Left hindlimb (tissue), 1 donor: ENCODE data around the gene ROBO1.

Experiments used
- DNase-seq: peaks from one replicate; pipeline ENCODE4 v3.0.0-alpha.2; 2018

ROBO1 gene

DNA sequence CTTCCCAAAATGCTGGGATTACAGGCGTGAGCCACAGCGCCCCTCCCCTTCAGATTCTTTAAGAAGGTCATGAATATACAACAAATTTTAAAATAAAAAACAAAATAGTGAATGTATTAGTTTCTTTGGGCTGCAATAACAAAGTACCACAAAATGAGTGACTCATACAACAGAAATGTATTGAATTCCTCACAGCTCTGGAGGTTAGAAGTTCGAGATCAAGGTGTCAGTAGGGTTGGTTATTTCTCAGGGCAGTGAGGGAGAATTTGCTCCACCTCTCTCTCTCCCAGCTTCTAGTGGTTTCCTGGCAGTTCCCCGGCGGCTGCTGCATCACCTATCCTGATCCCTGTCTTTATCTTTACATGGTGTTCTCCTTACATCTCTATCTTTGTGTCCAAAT lies 804.0 kb downstream of the ROBO1 start:
- no peak for DNase-seq

DNA sequence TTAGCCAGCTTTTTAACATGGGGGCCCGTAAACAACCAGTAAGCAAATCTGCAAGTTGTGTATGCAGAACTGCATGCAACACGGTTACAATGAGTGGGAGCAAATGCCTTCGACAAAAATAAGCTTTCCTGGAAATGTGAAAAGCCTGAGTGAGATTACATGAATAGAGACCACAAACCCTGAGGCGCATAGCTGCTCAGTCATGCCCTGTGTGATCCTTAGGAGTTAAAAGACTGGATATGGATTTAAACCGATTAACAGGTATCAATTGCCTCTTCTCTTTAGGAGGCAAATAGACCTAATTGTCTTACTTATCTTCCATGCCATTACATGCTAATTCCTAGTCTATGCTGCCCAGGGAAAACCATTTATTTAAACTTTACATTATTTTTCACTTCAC lies 810.3 kb downstream of the ROBO1 start:
- DNase-seq: no peak

- no peak for DNase-seq
Measured at GRCh38 chr3:78951342-78951945, 816.4 kb downstream of the ROBO1 start.

DNA sequence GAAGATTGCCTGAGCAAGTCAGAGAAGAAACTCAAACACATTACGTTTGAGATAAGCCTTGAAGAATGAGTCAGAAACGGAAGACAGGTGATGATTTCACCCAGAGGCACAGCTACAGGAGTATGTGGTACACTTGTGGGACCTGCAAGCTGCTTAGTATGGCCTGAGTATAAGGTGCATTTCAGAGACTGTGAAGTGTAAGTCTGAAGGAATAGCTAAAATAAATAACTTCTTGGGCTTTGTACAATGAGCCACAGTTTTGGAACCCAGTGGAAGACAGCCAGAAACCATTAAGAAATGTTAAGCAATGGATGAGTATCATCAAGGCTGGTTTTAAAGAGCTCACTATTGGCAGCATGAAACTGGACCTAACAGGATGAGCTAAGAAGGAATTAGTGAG lies 826.2 kb downstream of the ROBO1 start:
- no peak for DNase-seq

GRCh38 chr3:78940626-78941025 lies 827.2 kb downstream of the ROBO1 start:
- no peak for DNase-seq

- DNase-seq: no peak
Measured at GRCh38 chr3:78940128-78940527, 827.7 kb downstream of the ROBO1 start.

GRCh38 chr3:78937475-78937874 lies 830.3 kb downstream of the ROBO1 start:
- DNase-seq: no peak

- no peak for DNase-seq
Measured at GRCh38 chr3:78927759-78928158, 840.0 kb downstream of the ROBO1 start.

DNA sequence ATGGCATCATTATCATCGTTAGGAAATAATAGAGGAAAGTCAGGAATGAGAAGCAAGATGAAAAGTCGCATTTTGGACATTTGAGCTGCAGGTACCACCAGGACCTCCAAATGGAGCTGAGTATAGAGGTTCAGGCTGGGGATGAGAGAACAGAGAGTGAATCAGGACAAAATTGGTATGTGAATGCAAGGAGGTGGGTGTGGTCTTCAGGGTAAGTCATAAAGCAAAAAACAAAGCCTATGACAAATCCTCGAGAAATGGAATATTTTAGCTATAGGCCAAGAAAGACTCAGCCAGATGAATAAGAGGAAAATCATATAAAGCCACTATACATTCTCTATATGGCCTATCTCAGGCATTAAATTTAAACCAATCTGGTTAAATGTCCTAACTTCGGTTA lies 841.3 kb downstream of the ROBO1 start:
- no peak for DNase-seq

DNA sequence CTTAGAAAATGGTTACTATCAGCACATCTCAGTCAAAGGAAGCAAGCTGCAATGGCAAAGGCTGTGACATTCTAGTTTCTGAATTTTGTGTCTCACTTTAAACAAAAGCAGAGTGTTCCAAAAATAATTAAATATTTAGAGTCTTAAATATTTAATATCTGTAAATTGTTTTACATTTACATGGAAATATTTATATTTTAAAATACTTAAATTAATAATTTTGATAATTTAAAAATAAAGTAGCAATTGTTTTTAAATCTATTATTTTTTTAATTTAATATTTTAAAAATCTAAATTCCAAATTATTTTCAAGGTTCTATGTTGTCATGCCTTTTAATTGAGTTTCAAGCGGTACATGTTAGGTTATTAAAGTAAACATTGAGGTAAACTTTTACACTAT lies 843.1 kb downstream of the ROBO1 start:
- no peak for DNase-seq

DNA sequence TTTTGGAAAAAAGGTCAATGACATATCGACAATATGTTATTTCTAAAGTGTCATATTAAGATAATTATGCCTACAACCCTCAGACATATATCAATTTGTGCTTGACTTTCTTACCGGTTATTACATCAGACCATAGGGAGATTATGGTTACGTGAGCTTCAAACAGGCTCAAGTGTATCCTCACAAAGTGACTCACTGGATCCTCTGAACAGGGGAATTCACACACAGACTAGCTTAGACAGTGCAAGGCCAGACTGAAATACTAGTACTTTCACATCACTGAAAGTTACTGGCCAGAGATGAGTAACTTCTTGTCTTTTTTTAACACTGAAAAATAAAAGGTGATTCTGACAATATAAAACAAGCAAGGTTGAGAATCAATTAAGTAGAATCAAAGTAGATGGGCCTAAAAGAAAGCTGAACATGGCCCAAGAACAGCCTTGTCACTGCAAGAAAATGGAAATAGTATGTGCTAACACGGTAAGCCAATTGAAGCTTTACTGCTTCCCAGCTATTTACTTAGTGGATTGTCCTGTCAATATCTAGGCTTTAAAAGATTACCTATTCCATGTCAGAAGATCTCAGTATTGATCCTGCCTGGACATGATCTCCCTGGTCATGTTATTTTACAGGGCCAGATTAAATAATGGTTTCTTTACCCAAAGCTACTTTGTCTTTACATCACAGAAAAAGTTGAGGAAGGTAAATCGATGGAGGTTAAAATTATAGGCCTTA lies 848.6 kb downstream of the ROBO1 start:
- no peak for DNase-seq

DNA sequence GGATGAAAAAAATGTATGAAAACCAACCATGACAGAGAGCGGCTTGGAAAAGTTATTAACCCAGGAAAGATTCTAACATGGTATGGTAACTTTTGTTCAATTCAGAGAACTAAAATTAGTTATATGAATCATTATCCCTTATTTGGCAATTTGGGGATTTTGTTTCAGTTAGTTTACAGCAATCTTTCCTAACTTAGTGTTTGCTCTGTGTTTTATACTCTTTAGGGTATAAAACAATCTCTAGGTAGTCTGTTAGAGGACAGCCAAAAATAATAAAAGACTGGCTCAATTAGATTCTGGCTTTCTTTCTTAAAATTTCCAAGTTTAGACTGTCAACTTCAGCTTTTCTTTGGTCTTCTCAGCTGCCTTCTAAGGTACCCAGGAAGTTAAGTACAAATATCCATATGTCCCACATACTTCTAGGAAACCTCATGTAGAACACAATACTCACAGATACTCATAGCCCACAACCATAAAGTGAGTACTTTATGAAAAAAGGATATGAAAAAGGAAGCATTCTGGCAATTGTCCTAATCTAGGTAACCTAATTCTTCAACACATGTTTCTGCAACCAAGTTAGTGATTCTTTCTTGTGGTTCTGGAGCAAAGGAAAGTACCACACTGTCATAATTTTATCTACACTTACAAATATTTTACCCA lies 849.3 kb downstream of the ROBO1 start:
- DNase-seq: no peak

DNA sequence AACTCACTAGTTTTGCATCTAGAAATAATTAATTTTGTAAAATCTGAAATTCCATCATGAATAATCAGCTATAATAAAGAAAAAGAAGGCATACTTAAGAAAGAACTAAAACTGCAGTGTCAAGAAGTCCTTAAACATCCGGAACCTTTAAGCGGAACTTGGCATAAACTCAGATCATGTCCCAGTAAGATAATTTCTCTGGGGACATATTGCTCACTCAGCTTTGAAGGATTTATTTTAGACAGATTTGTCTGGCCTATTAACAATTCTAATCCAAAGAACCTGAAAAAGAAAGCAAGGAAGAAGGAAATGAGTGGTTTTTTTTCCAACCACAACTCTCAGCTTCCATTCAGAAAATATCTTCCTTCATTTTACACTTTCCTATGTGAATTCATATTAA lies 850.3 kb downstream of the ROBO1 start:
- no peak for DNase-seq

DNA sequence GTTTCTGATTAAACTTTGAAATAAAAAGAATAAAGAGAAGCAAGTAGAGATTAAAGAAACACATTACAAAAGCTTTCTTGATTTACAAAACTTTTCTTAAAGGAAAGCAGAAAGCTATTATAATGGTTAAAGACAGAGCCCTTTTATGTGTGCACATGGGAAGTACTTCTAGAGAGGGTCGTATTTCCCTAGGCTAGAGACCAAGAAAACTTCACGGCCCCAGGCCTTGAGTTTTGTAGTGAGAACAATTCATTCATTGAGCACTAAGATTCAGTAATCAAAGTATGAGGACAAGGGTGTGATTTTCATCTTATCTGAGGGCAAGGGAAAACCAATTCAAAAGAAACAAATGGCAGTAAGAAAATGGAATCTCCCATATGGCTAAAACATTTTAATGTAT lies 854.1 kb downstream of the ROBO1 start:
- DNase-seq: no peak

- DNase-seq: no peak
Measured at GRCh38 chr3:78912687-78913086, 855.1 kb downstream of the ROBO1 start.

DNA sequence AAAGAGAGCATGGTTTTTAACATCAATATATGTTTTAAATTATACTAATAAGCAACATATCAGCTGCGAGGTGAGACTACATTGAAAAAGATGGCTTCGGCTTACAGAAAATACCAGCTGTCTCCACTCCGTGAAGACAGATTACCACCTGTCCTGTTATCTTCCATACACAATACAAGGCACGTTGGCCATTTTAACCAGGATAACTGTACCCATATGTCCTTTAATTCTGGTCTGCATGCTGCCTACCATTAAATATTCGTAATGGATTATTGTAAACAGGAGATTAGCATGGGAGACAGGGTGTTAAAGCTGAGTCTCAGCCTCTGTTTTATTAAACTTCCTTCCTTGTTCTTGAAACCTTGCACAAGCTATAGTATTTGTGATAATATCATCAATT lies 855.5 kb downstream of the ROBO1 start:
- DNase-seq: no peak

DNA sequence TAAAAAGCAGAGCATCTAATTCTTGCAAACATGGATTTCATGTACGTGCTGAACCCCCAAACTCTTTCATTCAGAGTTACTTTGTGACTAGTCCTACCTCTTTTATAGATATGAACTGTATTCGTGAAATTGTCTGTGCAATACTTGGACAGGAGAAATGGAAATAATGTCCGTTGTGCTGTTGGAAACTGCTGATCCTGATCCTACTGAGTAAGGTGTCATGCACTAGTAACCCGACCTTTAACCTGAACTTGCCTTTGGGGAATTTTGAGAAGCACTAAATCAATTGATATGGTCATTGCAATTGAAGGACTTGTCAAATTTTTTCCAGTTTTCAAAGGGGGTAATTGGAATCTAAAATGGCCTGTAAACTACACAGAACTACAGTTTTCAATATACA lies 856.4 kb downstream of the ROBO1 start:
- no peak for DNase-seq

- no peak for DNase-seq
Measured at GRCh38 chr3:78908236-78908635, 859.6 kb downstream of the ROBO1 start.

DNA sequence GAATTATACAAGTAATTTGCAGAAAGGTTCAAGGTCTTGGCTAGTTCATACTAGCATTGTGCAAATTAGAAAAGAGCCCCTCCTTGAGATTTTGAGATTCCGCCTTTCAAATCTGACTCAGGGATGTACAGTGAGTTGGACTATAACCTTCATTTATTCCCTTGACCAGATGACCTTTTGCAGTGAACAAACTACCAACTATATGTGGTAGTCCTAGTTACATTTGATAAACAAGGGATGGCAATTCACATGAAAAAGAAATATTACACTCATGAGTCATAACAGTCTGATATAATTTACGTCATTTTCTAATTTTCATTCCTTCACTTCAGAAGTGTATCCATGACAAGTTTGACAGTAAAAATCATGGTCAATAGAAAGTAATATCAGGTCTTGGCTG lies 860.4 kb downstream of the ROBO1 start:
- DNase-seq: no peak

- DNase-seq: no peak
Measured at GRCh38 chr3:78906930-78907329, 860.9 kb downstream of the ROBO1 start.

DNA sequence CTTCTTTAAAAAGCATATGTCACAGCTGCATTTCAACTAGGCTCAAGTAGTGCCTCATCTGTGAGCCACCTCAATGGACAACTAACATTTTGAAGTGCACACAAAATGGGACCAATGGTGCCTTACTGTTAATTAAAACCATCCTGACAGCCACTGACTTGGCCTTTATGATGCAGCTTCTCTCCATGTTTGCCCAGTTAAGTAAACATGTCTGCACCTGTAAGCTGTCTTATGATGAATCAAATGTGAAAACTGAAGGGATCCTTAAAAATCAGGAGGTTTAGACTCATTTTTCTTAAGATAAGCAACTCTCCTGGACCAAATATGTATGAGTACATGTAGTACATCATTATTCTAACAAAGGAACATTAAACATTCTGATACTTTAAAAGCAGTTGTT lies 861.6 kb downstream of the ROBO1 start:
- no peak for DNase-seq

DNA sequence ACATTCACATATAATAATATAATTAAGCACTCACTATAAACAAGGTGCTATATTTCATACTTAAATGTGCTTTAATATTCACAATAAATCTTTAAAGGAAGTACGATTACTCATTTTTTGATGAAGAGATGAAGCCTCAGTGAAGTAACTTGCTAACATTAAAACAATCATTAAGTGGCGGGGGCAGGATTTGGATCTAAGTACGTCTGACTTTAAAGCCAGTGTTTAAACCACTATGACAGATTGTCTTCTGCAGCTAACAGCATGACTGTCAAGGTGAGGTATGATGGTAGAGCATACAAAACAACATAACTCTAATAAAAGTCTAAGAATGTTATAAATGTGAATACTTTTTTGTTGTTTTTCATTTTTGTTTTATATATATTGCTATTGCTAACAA lies 862.1 kb downstream of the ROBO1 start:
- DNase-seq: no peak

GRCh38 chr3:78901544-78901943 lies 866.3 kb downstream of the ROBO1 start:
- DNase-seq: no peak

- DNase-seq: no peak
Measured at GRCh38 chr3:78900880-78901279, 866.9 kb downstream of the ROBO1 start.

- no peak for DNase-seq
Measured at GRCh38 chr3:78900426-78900825, 867.4 kb downstream of the ROBO1 start.
